ENCODE results near the gene MIA.
"Not testable (repeated sequence)": the region's sequence is repeated elsewhere in the genome, so short reads cannot be mapped to it uniquely, and the experiment has no call there.

Gene MIA

DNA sequence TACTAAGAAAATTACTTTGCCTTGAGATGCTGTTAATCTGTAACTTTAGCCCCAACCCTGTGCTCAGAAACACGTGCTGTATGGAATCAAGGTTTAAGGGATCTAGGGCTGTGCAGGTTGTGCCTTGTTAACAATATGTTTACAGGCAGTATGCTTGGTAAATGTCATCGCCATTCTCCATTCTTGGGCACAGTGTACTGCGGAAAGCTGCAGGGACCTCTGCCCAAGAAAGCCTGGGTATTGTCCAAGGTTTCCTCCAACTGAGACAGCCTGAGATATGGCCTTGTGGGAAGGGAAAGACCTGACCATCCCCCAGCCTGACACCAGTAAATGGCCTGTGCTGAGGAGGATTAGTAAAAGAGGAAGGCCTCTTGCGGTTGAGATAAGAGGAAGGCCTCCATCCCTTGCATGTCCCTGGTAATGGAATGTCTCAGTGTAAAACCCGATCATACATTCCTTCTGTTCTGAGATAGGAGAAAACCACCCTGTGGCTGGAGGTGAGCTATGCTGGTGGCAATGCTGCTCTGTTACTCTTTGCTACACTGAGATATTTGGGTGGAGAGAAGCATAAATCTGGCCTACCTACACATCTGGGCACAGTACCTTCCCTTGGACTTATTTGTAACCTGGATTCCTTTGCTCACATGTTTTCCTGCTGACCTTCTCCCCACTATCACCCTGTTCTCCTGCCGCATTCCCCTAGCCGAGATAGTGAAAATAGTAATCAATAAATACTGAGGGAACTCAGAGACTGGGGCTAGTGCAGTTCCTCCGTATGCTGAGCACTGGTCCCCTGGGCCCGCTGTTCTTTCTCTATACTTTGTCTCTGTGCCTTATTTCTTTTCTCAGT, 47.6 kb downstream of the MIA start:
- DNase-seq (ENCODE audit: low spot score), result not testable (repeated sequence)

DNA sequence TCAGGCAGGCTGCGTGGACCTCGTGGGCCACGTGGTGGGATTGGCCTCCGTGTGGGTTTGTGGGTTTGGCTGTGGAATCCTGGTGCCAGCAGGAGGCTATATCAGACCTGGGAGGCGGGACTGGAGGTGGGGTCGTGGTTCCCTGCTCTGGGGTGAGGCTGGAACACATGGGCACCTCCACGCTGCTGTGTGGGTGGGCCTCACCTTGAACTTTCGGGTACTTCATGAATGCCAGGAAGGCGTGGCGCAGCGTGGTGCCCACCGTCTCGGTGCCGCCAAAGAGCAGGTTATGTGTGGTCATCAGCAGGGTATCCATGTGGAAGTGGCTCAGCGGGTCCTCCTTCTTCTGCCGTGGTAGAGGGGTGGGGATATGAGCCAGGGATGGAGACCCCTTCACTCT, 49.6 kb downstream of the MIA start:
- DNase-seq (ENCODE audit: low spot score), result not testable (repeated sequence)

DNA sequence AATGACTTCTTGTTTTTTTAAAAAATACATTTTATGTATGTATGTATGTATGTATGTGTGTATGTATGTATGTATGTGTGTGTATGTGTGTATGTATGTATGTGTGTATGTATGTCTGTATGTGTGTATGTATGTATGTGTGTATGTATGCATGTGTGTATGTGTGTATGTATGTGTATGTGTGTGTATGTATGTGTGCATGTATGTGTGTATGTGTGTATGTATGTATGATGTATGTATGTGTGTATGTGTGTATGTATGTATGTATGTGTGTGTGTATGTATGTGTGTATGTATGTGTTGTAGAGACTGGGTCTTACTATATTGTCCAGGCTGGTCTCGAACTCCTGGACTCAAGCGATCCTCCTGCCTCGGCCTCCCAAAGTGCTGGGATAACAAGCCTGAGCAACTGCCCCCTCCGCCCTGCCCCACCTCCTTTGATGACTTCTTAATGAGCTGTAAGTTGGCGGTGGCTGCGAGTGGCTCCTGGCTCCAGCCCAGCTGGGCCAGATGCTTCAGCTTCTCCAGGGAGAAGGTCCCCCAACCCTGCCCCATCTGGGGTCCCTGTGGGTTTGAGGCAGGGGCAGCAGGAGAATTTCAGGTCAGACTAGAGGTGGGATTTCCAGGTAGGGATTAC, 50.3 kb downstream of the MIA start:
- DNase-seq (ENCODE audit: low spot score), result not testable (repeated sequence)

DNA sequence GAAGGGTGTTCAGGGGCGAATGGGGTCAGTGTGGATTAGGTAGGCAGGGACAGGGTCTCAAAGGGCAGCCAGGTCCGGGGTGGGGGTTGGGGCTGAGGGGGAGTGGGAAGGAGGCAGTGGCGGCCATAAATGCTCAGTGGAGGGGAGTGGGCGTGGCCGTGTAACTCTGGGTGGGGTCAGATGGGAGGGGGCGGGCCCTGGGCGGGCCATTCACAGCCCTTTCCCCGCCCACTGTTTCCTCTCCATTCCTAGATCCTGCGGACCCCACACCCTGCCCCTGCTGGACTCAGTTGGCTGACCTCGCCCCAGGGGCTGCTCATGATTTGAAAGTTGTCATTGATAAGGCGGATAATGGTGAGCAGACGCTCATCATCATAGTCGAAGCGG, 51.0 kb downstream of the MIA start:
- not testable (repeated sequence) for DNase-seq (ENCODE audit: low spot score)

DNA sequence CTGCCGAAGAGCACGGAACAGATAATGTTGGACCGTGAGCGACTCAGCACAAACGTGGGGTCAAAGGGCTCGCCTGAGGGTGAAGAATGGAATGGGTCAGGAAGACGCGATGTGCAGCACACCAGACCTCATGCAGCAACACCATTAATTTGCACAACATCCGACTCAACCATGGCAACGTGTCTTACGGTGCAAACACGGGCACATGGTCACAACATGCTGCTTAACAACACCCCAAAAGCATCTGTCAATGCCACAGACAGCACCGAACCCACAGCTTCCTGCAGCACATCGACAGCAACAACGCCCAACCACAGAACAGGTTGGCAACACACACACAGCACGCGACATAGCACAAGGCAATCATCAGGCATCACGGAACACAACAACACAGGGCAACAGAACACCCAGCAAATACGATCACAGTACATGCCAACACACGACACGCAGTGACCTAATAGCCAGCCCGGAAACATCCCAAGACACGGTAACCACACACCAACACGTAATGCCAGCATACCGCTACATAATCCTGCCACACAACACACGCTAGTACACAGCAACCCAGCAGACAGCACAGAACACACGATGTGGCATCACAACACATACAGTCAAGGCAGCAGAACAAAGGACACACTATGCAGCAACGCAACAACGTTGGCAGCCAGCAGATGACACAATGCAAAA, 51.5 kb downstream of the MIA start:
- DNase-seq (ENCODE audit: low spot score), result not testable (repeated sequence)
